ENCODE measurements around the gene CYP26C1.

GRCh38 chr10:93075369-93076221 lies 15.0 kb downstream of the CYP26C1 start:
- TF ChIP-seq POLR2A (IDR thresholded peaks at IDR 0.05; ENCODE audit: low read depth, low read length) (no peak), TAF1 (IDR thresholded peaks at IDR 0.05; ENCODE audit: borderline replicate concordance, low read depth, low read length) (no peak)
